GM23338 (cell line): Measurements from ENCODE around the gene ACTG1. TPM values are rescaled to one million over a fixed set of nuclear protein-coding genes. Genes with fewer than 3 reads are reported as not detected.
A peak's percentile ranks its signal among the peaks of the same experiment; 100 is the strongest.

Experiments used
- ATAC-seq: fragments of 200-7000 bp; cut with Tn5 transposase; 3 replicates; pipeline ENCODE4 v1.9.1; 2020
- DNase-seq: peaks from one replicate; pipeline ENCODE4 v3.0.0-alpha.2; 2015; ENCODE audit warnings: low spot score
- H2AFZ ChIP-seq: fragments of 200-600 bp; sonication (generic); 2 replicates; pipeline ENCODE4 v1.8.0; 2016; ENCODE audit warnings: antibody characterized with exemption, mild to moderate bottlenecking, moderate library complexity
- H3F3A ChIP-seq: fragments of 200-600 bp; sonication (generic); replicated peaks from 2 replicates; pipeline ENCODE4 v1.8.0; 2017; ENCODE audit warnings: antibody characterized with exemption, mixed run types, low read depth
- H3K27ac ChIP-seq: fragments of 200-600 bp; sonication (generic); 2 replicates; pipeline ENCODE4 v1.6.1; 2016; ENCODE audit warnings: low read depth
- H3K27me3 ChIP-seq: fragments of 200-600 bp; sonication (generic); 2 replicates; pipeline ENCODE4 v1.8.0; 2016; ENCODE audit warnings: mild to moderate bottlenecking, mixed run types, moderate library complexity; ENCODE audit not compliant: insufficient read depth
- H3K36me3 ChIP-seq: fragments of 200-600 bp; sonication (generic); 2 replicates; pipeline ENCODE4 v1.8.0; 2016; ENCODE audit warnings: mild to moderate bottlenecking; ENCODE audit not compliant: insufficient read depth
- H3K4me1 ChIP-seq: fragments of 200-600 bp; sonication (generic); 2 replicates; pipeline ENCODE4 v1.8.0; 2016; ENCODE audit warnings: mild to moderate bottlenecking, moderate library complexity; ENCODE audit not compliant: insufficient read depth
- H3K4me2 ChIP-seq: fragments of 200-600 bp; sonication (generic); 2 replicates; pipeline ENCODE4 v1.7.1; 2017; ENCODE audit warnings: mixed run types
- H3K4me3 ChIP-seq: fragments of 200-600 bp; sonication (generic); 2 replicates; pipeline ENCODE4 v1.6.1; 2016; ENCODE audit warnings: mixed run types
- H3K79me2 ChIP-seq: fragments of 200-600 bp; sonication (generic); replicated peaks from 2 replicates; pipeline ENCODE4 v1.8.0; 2017; ENCODE audit warnings: mild to moderate bottlenecking; ENCODE audit not compliant: insufficient read depth
- H3K9me2 ChIP-seq: fragments of 200-600 bp; sonication (generic); 2 replicates; pipeline ENCODE4 v1.8.0; 2017; ENCODE audit not compliant: insufficient read depth
- H4K20me1 ChIP-seq: fragments of 200-600 bp; sonication (generic); replicated peaks from 2 replicates; pipeline ENCODE4 v1.8.0; 2017; ENCODE audit warnings: mild to moderate bottlenecking; ENCODE audit not compliant: insufficient read depth
- H3K27ac Mint-ChIP-seq: 2 replicates; pipeline ENCODE4 v1.8.0; 2020; ENCODE audit warnings: inconsistent platforms, mild to moderate bottlenecking, moderate library complexity, mixed read lengths
- H3K27me3 Mint-ChIP-seq: 3 replicates; pipeline ENCODE4 v1.8.0; 2022; ENCODE audit warnings: low read depth, mild to moderate bottlenecking, moderate library complexity, mixed read lengths, inconsistent platforms; ENCODE audit not compliant: insufficient read depth, poor library complexity
- H3K36me3 Mint-ChIP-seq: 3 replicates; pipeline ENCODE4 v1.8.0; 2021; ENCODE audit warnings: low read depth, mild to moderate bottlenecking, inconsistent platforms, moderate library complexity, mixed read lengths
- H3K4me1 Mint-ChIP-seq: 3 replicates; pipeline ENCODE4 v1.8.0; 2020; ENCODE audit warnings: mild to moderate bottlenecking, inconsistent platforms, mixed read lengths
- H3K4me3 Mint-ChIP-seq: 3 replicates; pipeline ENCODE4 v1.8.0; 2021; ENCODE audit warnings: moderate library complexity, mild to moderate bottlenecking, inconsistent platforms, mixed read lengths
- H3K9me3 Mint-ChIP-seq: 3 replicates; pipeline ENCODE4 v1.8.0; 2020; ENCODE audit warnings: moderate library complexity, mild to moderate bottlenecking, inconsistent platforms, mixed read lengths
- CREB1 ChIP-seq: fragments of 250-450 bp; sonication (Bioruptor Pico); IDR thresholded peaks from 2 replicates; pipeline ENCODE4 v1.5.0; 2020; ENCODE audit warnings: low read depth, mild to moderate bottlenecking, moderate library complexity
- JUNB ChIP-seq: IDR thresholded peaks from one replicate; pipeline ENCODE4 v1.6.1; 2016; ENCODE audit warnings: antibody characterized with exemption; ENCODE audit not compliant: unreplicated experiment
- NANOG ChIP-seq: IDR thresholded peaks from 2 replicates; pipeline ENCODE4 v1.6.1; 2016; ENCODE audit warnings: antibody characterized with exemption, borderline replicate concordance
- POLR2AphosphoS5 ChIP-seq: IDR thresholded peaks from 2 replicates; pipeline ENCODE4 v1.6.1; 2016; ENCODE audit warnings: antibody characterized with exemption, low read depth
- STAT1 ChIP-seq: IDR thresholded peaks from one replicate; pipeline ENCODE4 v1.6.1; 2016; ENCODE audit warnings: antibody characterized with exemption; ENCODE audit not compliant: unreplicated experiment
- ZNF331 ChIP-seq: fragments of 250-450 bp; sonication (Bioruptor Pico); IDR thresholded peaks from 2 replicates; pipeline ENCODE4 v1.5.0; 2020; ENCODE audit warnings: low read depth, mild to moderate bottlenecking, moderate library complexity
- polyA plus RNA-seq: library from polyadenylated mRNA; unstranded; fragments of >200 nt; fragmentation: Nextera tagmentation; extraction: Ambion mirVana; gene quantifications from 2 replicates; pipeline ENCODE4 v1.2.1, GENCODE V29; 2016
- total RNA-seq: library from RNA; depleted of rRNA; stranded (reverse); fragments of >200 nt; shearing (Covaris generic); gene quantifications from 2 replicates; pipeline ENCODE4 v1.2.3, GENCODE V29; 2014
- TF ChIP-seq, protein P1 (sequence below): fragments of 250-450 bp; sonication (Bioruptor Pico); IDR thresholded peaks from 2 replicates; pipeline ENCODE4 v1.5.0; 2020; ENCODE audit warnings: mild to moderate bottlenecking, moderate library complexity
- TF ChIP-seq, protein P2 (sequence below), 2 experiments: fragments of 200-600 bp in 1 of 2; sonication (generic) in 1 of 2; conservative IDR thresholded peaks; 2 replicates each; pipeline versions ENCODE4 v1.5.1 to v1.6.1; 2016 to 2017; ENCODE audit warnings: antibody characterized with exemption in 2 of 2, low read depth in 2 of 2, mild to moderate bottlenecking in 2 of 2, moderate library complexity in 1 of 2
- TF ChIP-seq, protein P3 (sequence below): IDR thresholded peaks from one replicate; pipeline ENCODE4 v1.6.1; 2018; ENCODE audit warnings: antibody characterized with exemption; ENCODE audit not compliant: unreplicated experiment
- TF ChIP-seq, protein P4 (sequence below): IDR thresholded peaks from 2 replicates; pipeline ENCODE4 v1.6.1; 2016; ENCODE audit warnings: antibody characterized with exemption

ACTG1 gene
- total and polyA plus RNA-seq, 2 experiments from 2014 or later, result 1,867 to 4,739 TPM

DNA sequence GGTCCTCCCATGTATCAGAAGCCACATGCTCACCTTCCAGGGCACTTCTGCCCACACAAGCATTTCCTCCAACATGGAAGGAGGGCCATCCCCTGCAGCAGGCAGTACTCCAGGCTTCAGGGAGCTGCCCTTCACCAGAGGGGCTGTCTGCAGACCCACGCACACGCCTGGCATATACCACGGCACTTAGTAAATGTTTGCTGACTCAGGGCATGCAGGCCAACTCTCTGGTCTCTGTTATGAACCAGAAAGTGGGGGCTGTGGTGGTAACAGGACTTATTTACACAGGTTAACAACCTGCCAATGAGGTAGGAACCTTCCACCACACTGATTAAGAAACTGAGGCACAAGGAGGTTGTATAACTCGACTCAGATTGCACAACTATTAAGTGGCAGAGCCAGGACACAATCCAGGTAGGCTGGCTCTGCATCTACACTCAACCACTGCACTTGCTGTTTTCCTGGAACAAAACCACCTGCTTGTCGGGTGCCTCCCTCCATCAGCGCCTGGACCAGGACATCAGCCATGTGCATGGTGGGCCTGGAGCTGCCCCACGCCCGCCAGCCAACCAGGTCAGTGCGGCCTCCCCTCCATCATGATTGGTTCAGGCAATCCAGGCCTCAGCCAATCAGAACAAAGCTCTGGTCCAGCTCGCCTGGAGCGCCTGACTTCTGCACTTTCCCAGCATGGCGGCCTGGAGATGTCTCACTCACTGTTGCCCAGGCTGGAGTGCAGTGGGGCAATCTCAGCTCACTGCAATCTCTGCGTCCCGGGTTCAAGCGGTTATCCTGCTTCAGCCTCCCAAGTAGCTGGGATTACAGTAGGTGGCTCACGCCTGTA is 19.2 kb downstream of the ACTG1 start (continued):
- TF ChIP-seq NANOG, result no peak
- TF ChIP-seq, protein P1, sequence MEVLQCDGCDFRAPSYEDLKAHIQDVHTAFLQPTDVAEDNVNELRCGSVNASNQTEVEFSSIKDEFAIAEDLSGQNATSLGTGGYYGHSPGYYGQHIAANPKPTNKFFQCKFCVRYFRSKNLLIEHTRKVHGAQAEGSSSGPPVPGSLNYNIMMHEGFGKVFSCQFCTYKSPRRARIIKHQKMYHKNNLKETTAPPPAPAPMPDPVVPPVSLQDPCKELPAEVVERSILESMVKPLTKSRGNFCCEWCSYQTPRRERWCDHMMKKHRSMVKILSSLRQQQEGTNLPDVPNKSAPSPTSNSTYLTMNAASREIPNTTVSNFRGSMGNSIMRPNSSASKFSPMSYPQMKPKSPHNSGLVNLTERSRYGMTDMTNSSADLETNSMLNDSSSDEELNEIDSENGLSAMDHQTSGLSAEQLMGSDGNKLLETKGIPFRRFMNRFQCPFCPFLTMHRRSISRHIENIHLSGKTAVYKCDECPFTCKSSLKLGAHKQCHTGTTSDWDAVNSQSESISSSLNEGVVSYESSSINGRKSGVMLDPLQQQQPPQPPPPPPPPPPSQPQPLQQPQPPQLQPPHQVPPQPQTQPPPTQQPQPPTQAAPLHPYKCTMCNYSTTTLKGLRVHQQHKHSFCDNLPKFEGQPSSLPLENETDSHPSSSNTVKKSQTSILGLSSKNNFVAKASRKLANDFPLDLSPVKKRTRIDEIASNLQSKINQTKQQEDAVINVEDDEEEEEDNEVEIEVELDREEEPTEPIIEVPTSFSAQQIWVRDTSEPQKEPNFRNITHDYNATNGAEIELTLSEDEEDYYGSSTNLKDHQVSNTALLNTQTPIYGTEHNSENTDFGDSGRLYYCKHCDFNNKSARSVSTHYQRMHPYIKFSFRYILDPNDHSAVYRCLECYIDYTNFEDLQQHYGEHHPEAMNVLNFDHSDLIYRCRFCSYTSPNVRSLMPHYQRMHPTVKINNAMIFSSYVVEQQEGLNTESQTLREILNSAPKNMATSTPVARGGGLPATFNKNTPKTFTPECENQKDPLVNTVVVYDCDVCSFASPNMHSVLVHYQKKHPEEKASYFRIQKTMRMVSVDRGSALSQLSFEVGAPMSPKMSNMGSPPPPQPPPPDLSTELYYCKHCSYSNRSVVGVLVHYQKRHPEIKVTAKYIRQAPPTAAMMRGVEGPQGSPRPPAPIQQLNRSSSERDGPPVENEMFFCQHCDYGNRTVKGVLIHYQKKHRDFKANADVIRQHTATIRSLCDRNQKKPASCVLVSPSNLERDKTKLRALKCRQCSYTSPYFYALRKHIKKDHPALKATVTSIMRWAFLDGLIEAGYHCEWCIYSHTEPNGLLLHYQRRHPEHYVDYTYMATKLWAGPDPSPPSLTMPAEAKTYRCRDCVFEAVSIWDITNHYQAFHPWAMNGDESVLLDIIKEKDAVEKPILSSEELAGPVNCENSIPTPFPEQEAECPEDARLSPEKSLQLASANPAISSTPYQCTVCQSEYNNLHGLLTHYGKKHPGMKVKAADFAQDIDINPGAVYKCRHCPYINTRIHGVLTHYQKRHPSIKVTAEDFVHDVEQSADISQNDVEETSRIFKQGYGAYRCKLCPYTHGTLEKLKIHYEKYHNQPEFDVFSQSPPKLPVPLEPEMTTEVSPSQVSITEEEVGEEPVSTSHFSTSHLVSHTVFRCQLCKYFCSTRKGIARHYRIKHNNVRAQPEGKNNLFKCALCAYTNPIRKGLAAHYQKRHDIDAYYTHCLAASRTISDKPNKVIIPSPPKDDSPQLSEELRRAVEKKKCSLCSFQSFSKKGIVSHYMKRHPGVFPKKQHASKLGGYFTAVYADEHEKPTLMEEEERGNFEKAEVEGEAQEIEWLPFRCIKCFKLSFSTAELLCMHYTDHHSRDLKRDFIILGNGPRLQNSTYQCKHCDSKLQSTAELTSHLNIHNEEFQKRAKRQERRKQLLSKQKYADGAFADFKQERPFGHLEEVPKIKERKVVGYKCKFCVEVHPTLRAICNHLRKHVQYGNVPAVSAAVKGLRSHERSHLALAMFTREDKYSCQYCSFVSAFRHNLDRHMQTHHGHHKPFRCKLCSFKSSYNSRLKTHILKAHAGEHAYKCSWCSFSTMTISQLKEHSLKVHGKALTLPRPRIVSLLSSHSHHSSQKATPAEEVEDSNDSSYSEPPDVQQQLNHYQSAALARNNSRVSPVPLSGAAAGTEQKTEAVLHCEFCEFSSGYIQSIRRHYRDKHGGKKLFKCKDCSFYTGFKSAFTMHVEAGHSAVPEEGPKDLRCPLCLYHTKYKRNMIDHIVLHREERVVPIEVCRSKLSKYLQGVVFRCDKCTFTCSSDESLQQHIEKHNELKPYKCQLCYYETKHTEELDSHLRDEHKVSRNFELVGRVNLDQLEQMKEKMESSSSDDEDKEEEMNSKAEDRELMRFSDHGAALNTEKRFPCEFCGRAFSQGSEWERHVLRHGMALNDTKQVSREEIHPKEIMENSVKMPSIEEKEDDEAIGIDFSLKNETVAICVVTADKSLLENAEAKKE (CRISPR knock-in tag), result no peak

DNA sequence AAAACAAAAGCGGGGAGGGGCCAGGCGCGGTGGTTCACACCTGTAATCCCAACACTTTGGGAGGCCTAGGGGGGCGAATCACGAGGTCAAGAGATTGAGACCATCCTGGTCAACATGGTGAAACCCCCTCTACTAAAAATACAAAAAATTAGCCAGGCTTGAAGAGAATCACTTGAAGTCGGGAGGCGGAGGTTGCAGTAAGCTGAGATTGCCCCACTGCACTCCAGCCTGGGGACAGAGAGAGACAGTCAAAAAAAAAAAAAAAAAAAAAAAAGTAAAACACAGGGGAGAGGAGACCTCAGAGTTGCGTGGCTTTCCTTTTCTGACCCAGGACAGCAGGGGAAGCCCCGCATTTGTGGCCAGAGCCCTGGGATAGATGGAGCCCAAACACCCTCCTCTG is 19.9 kb downstream of the ACTG1 start:
- Histone ChIP-seq H3K4me3 (no peak overlapping the region), H2AFZ (no peak overlapping the region), H3K27ac (no peak overlapping the region), H3F3A (peaks cover 4% of the 10 kb centered on the region), H3K9me2 (no peaks in the 10 kb centered on the region), H3K79me2 (no peaks in the 10 kb centered on the region), H3K4me1 (peaks cover 32% of the 10 kb centered on the region), H3K36me3 (no peaks in the 10 kb centered on the region), H3K4me2 (0 out of 2 replicates have a peak overlapping the region, but pooled peaks have one; percentile 53), H3K27me3 (no peaks in the 10 kb centered on the region; the same call in 1 of the 2 replicates), H4K20me1 (no peaks in the 10 kb centered on the region)
- Mint-ChIP-seq H3K4me3 (no peak overlapping the region), H3K9me3 (no peaks in the 10 kb centered on the region), H3K4me1 (peaks cover 29% of the 10 kb centered on the region), H3K27ac (no peak overlapping the region), H3K27me3 (peaks cover 31% of the 10 kb centered on the region), H3K36me3 (no peaks in the 10 kb centered on the region)
- TF ChIP-seq CREB1, result no peak
- no peak for TF ChIP-seq POLR2AphosphoS5
- no peak for TF ChIP-seq NANOG
- TF ChIP-seq, protein P2, sequence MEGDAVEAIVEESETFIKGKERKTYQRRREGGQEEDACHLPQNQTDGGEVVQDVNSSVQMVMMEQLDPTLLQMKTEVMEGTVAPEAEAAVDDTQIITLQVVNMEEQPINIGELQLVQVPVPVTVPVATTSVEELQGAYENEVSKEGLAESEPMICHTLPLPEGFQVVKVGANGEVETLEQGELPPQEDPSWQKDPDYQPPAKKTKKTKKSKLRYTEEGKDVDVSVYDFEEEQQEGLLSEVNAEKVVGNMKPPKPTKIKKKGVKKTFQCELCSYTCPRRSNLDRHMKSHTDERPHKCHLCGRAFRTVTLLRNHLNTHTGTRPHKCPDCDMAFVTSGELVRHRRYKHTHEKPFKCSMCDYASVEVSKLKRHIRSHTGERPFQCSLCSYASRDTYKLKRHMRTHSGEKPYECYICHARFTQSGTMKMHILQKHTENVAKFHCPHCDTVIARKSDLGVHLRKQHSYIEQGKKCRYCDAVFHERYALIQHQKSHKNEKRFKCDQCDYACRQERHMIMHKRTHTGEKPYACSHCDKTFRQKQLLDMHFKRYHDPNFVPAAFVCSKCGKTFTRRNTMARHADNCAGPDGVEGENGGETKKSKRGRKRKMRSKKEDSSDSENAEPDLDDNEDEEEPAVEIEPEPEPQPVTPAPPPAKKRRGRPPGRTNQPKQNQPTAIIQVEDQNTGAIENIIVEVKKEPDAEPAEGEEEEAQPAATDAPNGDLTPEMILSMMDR (conservative IDR thresholded peaks at IDR 0.05; ENCODE audit: low read depth in 2 of 2), result no peak
- TF ChIP-seq, protein P3, sequence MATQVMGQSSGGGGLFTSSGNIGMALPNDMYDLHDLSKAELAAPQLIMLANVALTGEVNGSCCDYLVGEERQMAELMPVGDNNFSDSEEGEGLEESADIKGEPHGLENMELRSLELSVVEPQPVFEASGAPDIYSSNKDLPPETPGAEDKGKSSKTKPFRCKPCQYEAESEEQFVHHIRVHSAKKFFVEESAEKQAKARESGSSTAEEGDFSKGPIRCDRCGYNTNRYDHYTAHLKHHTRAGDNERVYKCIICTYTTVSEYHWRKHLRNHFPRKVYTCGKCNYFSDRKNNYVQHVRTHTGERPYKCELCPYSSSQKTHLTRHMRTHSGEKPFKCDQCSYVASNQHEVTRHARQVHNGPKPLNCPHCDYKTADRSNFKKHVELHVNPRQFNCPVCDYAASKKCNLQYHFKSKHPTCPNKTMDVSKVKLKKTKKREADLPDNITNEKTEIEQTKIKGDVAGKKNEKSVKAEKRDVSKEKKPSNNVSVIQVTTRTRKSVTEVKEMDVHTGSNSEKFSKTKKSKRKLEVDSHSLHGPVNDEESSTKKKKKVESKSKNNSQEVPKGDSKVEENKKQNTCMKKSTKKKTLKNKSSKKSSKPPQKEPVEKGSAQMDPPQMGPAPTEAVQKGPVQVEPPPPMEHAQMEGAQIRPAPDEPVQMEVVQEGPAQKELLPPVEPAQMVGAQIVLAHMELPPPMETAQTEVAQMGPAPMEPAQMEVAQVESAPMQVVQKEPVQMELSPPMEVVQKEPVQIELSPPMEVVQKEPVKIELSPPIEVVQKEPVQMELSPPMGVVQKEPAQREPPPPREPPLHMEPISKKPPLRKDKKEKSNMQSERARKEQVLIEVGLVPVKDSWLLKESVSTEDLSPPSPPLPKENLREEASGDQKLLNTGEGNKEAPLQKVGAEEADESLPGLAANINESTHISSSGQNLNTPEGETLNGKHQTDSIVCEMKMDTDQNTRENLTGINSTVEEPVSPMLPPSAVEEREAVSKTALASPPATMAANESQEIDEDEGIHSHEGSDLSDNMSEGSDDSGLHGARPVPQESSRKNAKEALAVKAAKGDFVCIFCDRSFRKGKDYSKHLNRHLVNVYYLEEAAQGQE, result no peak
- TF ChIP-seq ZNF331 (CRISPR knock-in tag), result no peak
- TF ChIP-seq, protein P4, sequence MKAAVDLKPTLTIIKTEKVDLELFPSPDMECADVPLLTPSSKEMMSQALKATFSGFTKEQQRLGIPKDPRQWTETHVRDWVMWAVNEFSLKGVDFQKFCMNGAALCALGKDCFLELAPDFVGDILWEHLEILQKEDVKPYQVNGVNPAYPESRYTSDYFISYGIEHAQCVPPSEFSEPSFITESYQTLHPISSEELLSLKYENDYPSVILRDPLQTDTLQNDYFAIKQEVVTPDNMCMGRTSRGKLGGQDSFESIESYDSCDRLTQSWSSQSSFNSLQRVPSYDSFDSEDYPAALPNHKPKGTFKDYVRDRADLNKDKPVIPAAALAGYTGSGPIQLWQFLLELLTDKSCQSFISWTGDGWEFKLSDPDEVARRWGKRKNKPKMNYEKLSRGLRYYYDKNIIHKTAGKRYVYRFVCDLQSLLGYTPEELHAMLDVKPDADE, result no peak
- TF ChIP-seq JUNB, result no peak
- no peak for TF ChIP-seq STAT1
- no peak for DNase-seq
- no peak for ATAC-seq
